Measurements from ENCODE around the gene IL6ST.

The IL6ST gene

DNA sequence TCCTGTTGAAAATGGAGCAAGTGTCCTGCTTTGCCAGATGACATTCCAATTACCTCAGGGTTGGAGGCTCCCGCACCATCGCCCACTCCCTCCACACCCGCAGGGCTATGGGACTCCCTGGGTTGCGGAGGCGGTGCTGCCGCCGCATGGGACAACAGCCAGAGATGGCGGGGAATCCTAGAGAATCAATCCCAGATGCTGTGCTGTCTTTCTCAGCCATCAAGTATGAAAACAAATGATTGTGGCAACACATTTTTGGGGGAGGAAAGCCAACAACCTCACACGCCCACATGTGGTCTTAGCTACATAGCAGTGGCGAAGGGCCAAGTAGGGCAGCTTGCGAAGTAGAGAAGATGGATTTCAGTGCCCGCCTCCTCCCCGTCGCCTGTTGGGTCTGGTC, 96.9 kb downstream of the IL6ST start:
- no peaks in the 10 kb centered on the region for H3K9me3 ChIP-seq (ENCODE audit: insufficient read depth, low read depth, low read length)
- no peaks in the 10 kb centered on the region for H3K9me2 ChIP-seq (replicated peaks; ENCODE audit: low read depth, low read length)
- no peaks in the 10 kb centered on the region for H4K20me1 ChIP-seq (ENCODE audit: insufficient read depth, low read length, poor library complexity, severe bottlenecking)
- TF ChIP-seq EZH2phosphoT487 (IDR thresholded peaks at IDR 0.05; ENCODE audit: borderline replicate concordance) (no peak), CTCF (conservative IDR thresholded peaks at IDR 0.05; ENCODE audit: low read length) (no peak)
- H3K9ac ChIP-seq (ENCODE audit: low read depth, low read length, poor library complexity, severe bottlenecking) = no peak overlapping the region
- no peaks in the 10 kb centered on the region for H3K79me2 ChIP-seq (ENCODE audit: insufficient read depth, low read length)
- H3K4me1 ChIP-seq (ENCODE audit: insufficient read depth, low read length, poor library complexity, severe bottlenecking) = peaks cover 2% of the 10 kb centered on the region
- H2AFZ ChIP-seq (ENCODE audit: low read length) = no peak overlapping the region
- H3K36me3 ChIP-seq (ENCODE audit: insufficient read depth, low read length) = no peaks in the 10 kb centered on the region
- no peak overlapping the region for H3K4me3 ChIP-seq (ENCODE audit: low read length, poor library complexity, severe bottlenecking)
- no peaks in the 10 kb centered on the region for H3F3A ChIP-seq (ENCODE audit: low read depth)
- no peak overlapping the region for H3K4me2 ChIP-seq (ENCODE audit: low read depth, low read length, poor library complexity, severe bottlenecking)
- no peaks in the 10 kb centered on the region for H3K27me3 ChIP-seq (ENCODE audit: insufficient read depth, low read length, poor library complexity, severe bottlenecking)

DNA sequence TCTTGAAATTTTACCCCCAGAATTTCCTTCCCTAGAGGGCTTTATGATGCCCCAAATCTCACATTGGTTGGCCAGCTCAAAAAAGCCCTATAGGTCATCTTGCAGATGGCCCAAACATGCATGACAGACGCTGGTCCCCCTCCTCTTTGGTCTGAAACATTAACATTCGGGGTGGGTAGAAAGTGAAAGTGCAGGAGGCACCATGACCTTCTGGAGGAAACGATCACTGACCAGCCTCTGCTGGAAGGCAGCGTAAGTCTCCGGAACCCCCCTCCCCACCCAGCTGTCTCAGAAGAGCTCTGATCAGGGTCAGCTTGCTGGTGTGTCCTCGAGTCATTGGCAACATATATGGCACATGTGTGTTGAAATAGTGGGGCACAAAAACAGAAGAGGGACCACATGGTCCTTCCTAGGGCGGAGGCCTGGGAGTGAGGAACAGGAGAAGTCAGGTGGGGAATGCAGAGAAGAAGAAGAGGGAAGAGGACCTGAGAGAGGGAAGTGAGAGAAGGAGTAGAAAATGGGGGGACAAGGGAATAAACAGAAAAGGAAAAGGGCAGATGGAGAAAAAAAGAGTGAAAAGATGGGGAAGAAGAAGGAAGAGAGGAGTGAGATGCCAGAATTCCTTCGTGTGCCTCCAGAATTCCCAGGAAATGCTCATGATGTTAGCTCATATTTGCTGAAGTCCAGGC, 97.4 kb downstream of the IL6ST start:
- Histone ChIP-seq H3K27me3 (ENCODE audit: insufficient read depth, low read length, poor library complexity, severe bottlenecking) (no peaks in the 10 kb centered on the region), H2AFZ (ENCODE audit: low read length) (no peak overlapping the region), H3K79me2 (ENCODE audit: insufficient read depth, low read length) (no peaks in the 10 kb centered on the region), H3K9me2 (replicated peaks; ENCODE audit: low read depth, low read length) (no peaks in the 10 kb centered on the region), H3K4me2 (ENCODE audit: low read depth, low read length, poor library complexity, severe bottlenecking) (no peak overlapping the region), H3K9ac (ENCODE audit: low read depth, low read length, poor library complexity, severe bottlenecking) (no peak overlapping the region), H3K9me3 (ENCODE audit: insufficient read depth, low read depth, low read length) (no peaks in the 10 kb centered on the region), H3K4me3 (ENCODE audit: low read length, poor library complexity, severe bottlenecking) (no peak overlapping the region), H3K4me1 (ENCODE audit: insufficient read depth, low read length, poor library complexity, severe bottlenecking) (no peaks in the 10 kb centered on the region), H3F3A (ENCODE audit: low read depth) (no peaks in the 10 kb centered on the region), H3K36me3 (ENCODE audit: insufficient read depth, low read length) (no peaks in the 10 kb centered on the region), H4K20me1 (ENCODE audit: insufficient read depth, low read length, poor library complexity, severe bottlenecking) (no peaks in the 10 kb centered on the region)
- TF ChIP-seq EZH2phosphoT487 (IDR thresholded peaks at IDR 0.05; ENCODE audit: borderline replicate concordance) = no peak
- TF ChIP-seq CTCF (conservative IDR thresholded peaks at IDR 0.05; ENCODE audit: low read length) = no peak

DNA sequence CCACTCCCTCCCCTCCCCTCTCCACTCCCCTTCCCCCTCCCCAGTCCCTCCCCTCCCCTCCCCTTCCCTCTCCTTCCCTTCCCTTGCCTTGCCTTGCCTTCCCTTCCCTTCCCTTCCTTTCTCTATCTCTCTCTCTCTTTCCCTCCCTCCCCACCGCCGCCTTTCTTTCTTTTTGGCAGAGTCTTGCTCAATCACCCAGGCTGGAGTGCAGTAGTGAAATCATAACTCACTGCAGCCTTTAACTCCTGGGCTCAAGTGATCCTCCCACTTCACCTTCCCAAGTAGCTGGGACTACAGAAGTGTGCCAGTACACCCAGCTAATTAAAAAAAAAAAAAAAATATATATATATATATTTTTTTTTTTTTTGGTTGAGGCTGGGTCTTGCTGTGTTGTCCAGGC, 98.1 kb downstream of the IL6ST start:
- Histone ChIP-seq H3K9me3 (ENCODE audit: insufficient read depth, low read depth, low read length) (no peaks in the 10 kb centered on the region), H3K4me3 (ENCODE audit: low read length, poor library complexity, severe bottlenecking) (no peak overlapping the region), H2AFZ (ENCODE audit: low read length) (no peak overlapping the region), H4K20me1 (ENCODE audit: insufficient read depth, low read length, poor library complexity, severe bottlenecking) (no peaks in the 10 kb centered on the region), H3K27me3 (ENCODE audit: insufficient read depth, low read length, poor library complexity, severe bottlenecking) (no peaks in the 10 kb centered on the region), H3K9ac (ENCODE audit: low read depth, low read length, poor library complexity, severe bottlenecking) (no peak overlapping the region), H3F3A (ENCODE audit: low read depth) (no peaks in the 10 kb centered on the region), H3K4me2 (ENCODE audit: low read depth, low read length, poor library complexity, severe bottlenecking) (no peak overlapping the region), H3K9me2 (replicated peaks; ENCODE audit: low read depth, low read length) (no peaks in the 10 kb centered on the region), H3K36me3 (ENCODE audit: insufficient read depth, low read length) (no peaks in the 10 kb centered on the region), H3K4me1 (ENCODE audit: insufficient read depth, low read length, poor library complexity, severe bottlenecking) (no peaks in the 10 kb centered on the region), H3K79me2 (ENCODE audit: insufficient read depth, low read length) (no peaks in the 10 kb centered on the region)
- TF ChIP-seq EZH2phosphoT487 (IDR thresholded peaks at IDR 0.05; ENCODE audit: borderline replicate concordance) (no peak), CTCF (conservative IDR thresholded peaks at IDR 0.05; ENCODE audit: low read length) (no peak)

Data from Loucy (cell line).